Activated CD8-positive, alpha-beta T cell treated with anti-CD3 and anti-CD28 coated beads for 36 hours (primary cell): ENCODE measurements around the gene SLC16A5. TPM values are rescaled to one million over a fixed set of nuclear protein-coding genes. Genes with fewer than 3 reads are reported as not detected.
A peak's percentile ranks its signal among the peaks of the same experiment; 100 is the strongest.

Experiments used
- ATAC-seq: fragments of 200-7000 bp; cut with Tn5 transposase; one replicate; pipeline ENCODE4 v1.10.0; 2021; ENCODE audit warnings: mild to moderate bottlenecking, moderate library complexity
- CTCF ChIA-PET: fragments of 350-600 bp; sonication (Branson Sonifier 250); formaldehyde crosslinking; loops from one replicate; lab custom pipeline; 2021; ENCODE audit warnings: antibody characterized with exemption; lab: Charles Lee
- POLR2A ChIA-PET: fragments of 350-600 bp; sonication (Branson Sonifier 250); formaldehyde crosslinking; loops from one replicate; lab custom pipeline; 2021; ENCODE audit warnings: antibody characterized with exemption; lab: Charles Lee
- DNase-seq: peaks from one replicate; pipeline ENCODE4 v3.0.0-alpha.2; 2020
- H3K27ac Mint-ChIP-seq: one replicate; pipeline ENCODE4 v1.8.0; 2021; ENCODE audit warnings: mild to moderate bottlenecking, mixed read lengths
- H3K27me3 Mint-ChIP-seq: one replicate; pipeline ENCODE4 v1.8.0; 2021; ENCODE audit warnings: mixed read lengths
- H3K36me3 Mint-ChIP-seq: one replicate; pipeline ENCODE4 v1.8.0; 2021; ENCODE audit warnings: low read depth, mixed read lengths
- H3K4me1 Mint-ChIP-seq: one replicate; pipeline ENCODE4 v1.8.0; 2021; ENCODE audit warnings: low read depth, mixed read lengths
- H3K4me3 Mint-ChIP-seq: one replicate; pipeline ENCODE4 v1.8.0; 2021; ENCODE audit warnings: mild to moderate bottlenecking, moderate library complexity, mixed read lengths
- H3K9me3 Mint-ChIP-seq: one replicate; pipeline ENCODE4 v1.8.0; 2021; ENCODE audit warnings: mixed read lengths
- CTCF ChIP-seq: fragments of 200-600 bp; IDR thresholded peaks from one replicate; pipeline ENCODE4 v1.8.0; 2022; ENCODE audit warnings: antibody characterized with exemption, mild to moderate bottlenecking
- intact Hi-C: fragments of 100-400 bp; cut with micrococcal nuclease; formaldehyde crosslinking; loops from one replicate; pipeline ENCODE4 v1.10.0; 2022
- total RNA-seq, 2 experiments: library from RNA; stranded (reverse); gene quantifications; one replicate each; pipeline ENCODE4 v1.2.3, GENCODE V29; 2021

Gene SLC16A5
- total RNA-seq, 2 experiments from 2014 or later, result 2.0 to 2.8 TPM

- no peak for TF ChIP-seq CTCF
- intact Hi-C loops, result loop anchor here (10.0 kb wide), 1 partner anchor 59 kb away; no protein-coding TSS in a partner anchor
- H3K27me3 Mint-ChIP-seq, result no peaks in the 10 kb centered on the region
- H3K36me3 Mint-ChIP-seq, result peaks cover 15% of the 10 kb centered on the region
- no peak overlapping the region for H3K4me3 Mint-ChIP-seq
- DNase-seq (no peak), ATAC-seq (no peak)
- no peak overlapping the region for H3K27ac Mint-ChIP-seq
- ChIA-PET POLR2A (interaction anchor here (1.2 to 3.8 kb wide), 6 partner anchors 9 to 146 kb away, joined by 3 to 40 read pairs (median 6); partner anchors contain the start of genes MRPL58, MRPS7, NT5C and NUP85), CTCF (interaction anchor here (1.3 to 9.5 kb wide), 10 partner anchors 8 to 154 kb away, joined by 4 to 221 read pairs (median 34); partner anchors contain the start of genes NT5C and NUP85)
- H3K9me3 Mint-ChIP-seq, result no peaks in the 10 kb centered on the region
- peaks cover 27% of the 10 kb centered on the region for H3K4me1 Mint-ChIP-seq
Measured at GRCh38 chr17:75115555-75115954, 27.8 kb downstream of the SLC16A5 start.

GRCh38 chr17:75116737-75117136 lies 29.0 kb downstream of the SLC16A5 start:
- no peak overlapping the region for H3K4me3 Mint-ChIP-seq
- TF ChIP-seq CTCF, result no peak
- no peak for ATAC-seq
- POLR2A ChIA-PET, result interaction anchor here (0.6 to 1.2 kb wide), 3 partner anchors 15 to 104 kb away, joined by 3 to 4 read pairs (median 3); partner anchors contain the start of genes MRPL58 and NT5C
- no peak for DNase-seq
- H3K27me3 Mint-ChIP-seq, result no peaks in the 10 kb centered on the region
- H3K27ac Mint-ChIP-seq, result no peak overlapping the region
- peaks cover 17% of the 10 kb centered on the region for H3K36me3 Mint-ChIP-seq
- intact Hi-C loops, result loop anchor here (10.0 kb wide), 1 partner anchor 58 kb away; no protein-coding TSS in a partner anchor
- CTCF ChIA-PET, result interaction anchor here (1.0 to 9.5 kb wide), 8 partner anchors 11 to 155 kb away, joined by 3 to 221 read pairs (median 13); partner anchors contain the start of genes MIF4GD, NT5C and NUP85
- no peaks in the 10 kb centered on the region for H3K9me3 Mint-ChIP-seq
- H3K4me1 Mint-ChIP-seq, result peaks cover 24% of the 10 kb centered on the region

- POLR2A ChIA-PET, result interaction anchor here (0.9 kb wide), 1 partner anchor 14 kb away, joined by 3 read pairs; no protein-coding TSS in a partner anchor
- H3K27me3 Mint-ChIP-seq, result no peaks in the 10 kb centered on the region
- H3K27ac Mint-ChIP-seq, result no peak overlapping the region
Measured at GRCh38 chr17:75118307-75118706, 30.6 kb downstream of the SLC16A5 start.

GRCh38 chr17:75124041-75124818 lies 36.5 kb downstream of the SLC16A5 start:
- H3K4me3 Mint-ChIP-seq, result no peak overlapping the region
- no peak for TF ChIP-seq CTCF
- peaks cover 25% of the 10 kb centered on the region for H3K4me1 Mint-ChIP-seq
- peaks cover 4% of the 10 kb centered on the region for H3K36me3 Mint-ChIP-seq
- peak; percentile 71 for DNase-seq
- intact Hi-C loops, result no loop called here
- ATAC-seq, result peak; percentile 86
- no peaks in the 10 kb centered on the region for H3K27me3 Mint-ChIP-seq
- H3K9me3 Mint-ChIP-seq, result no peaks in the 10 kb centered on the region
- ChIA-PET CTCF (interaction anchor here (0.8 to 5.9 kb wide), 8 partner anchors 8 to 162 kb away, joined by 3 to 56 read pairs (median 4); no protein-coding TSS in a partner anchor), POLR2A (interaction anchor here (0.6 to 4.1 kb wide), 6 partner anchors 10 to 169 kb away, joined by 3 to 23 read pairs (median 3); partner anchors contain the start of genes ARMC7 and JPT1)
- H3K27ac Mint-ChIP-seq, result peak overlapping the region; percentile 73

More at GRCh38 chr17:75118307-75118706, 30.6 kb downstream of the SLC16A5 start:
- CTCF ChIA-PET, result interaction anchor here (1.1 to 9.5 kb wide), 5 partner anchors 12 to 85 kb away, joined by 3 to 221 read pairs (median 90); partner anchors contain the start of genes NT5C and NUP85
- Mint-ChIP-seq H3K4me1 (peaks cover 18% of the 10 kb centered on the region), H3K9me3 (no peaks in the 10 kb centered on the region), H3K36me3 (peaks cover 11% of the 10 kb centered on the region), H3K4me3 (no peak overlapping the region)
- TF ChIP-seq CTCF, result no peak
- intact Hi-C loops, result loop anchor here (10.0 kb wide), 1 partner anchor 56 kb away; no protein-coding TSS in a partner anchor
- DNase-seq (no peak), ATAC-seq (no peak)
